ENCODE data around the gene SCARF2. TPM values are rescaled to one million over a fixed set of nuclear protein-coding genes. Genes with fewer than 3 reads are reported as not detected.
"Not testable (repeated sequence)": the region's sequence is repeated elsewhere in the genome, so short reads cannot be mapped to it uniquely, and the experiment has no call there.

SCARF2 gene
- polyA plus RNA-seq, 3 donors = 0.12 to 0.51 TPM; not detected in 1

- Histone ChIP-seq H4K20me1 (ENCODE audit: insufficient read depth, low read length) (no peaks in the 10 kb centered on the region), H3K4me2 (replicated peaks; ENCODE audit: extremely low read depth, low read length, poor library complexity, severe bottlenecking) (peak within 1 kb of the TSS; percentile 97), H3K27ac (ENCODE audit: low read depth in 1 of 2, low read length in 2 of 2) (peak within 1 kb of the TSS in 1 of 2 donors; percentile 79), H3K79me2 (ENCODE audit: insufficient read depth, low read length) (peaks cover 7% of the 10 kb centered on the region), H3K36me3 (replicated peaks in 1 of 2; ENCODE audit: control insufficient read depth in 1 of 2, insufficient read depth in 2 of 2, low read length in 2 of 2) (no peaks in the 10 kb centered on the region), H3K9ac (ENCODE audit: insufficient read depth, low read length, poor library complexity, severe bottlenecking) (peak within 1 kb of the TSS; percentile 77), H3K4me3 (replicated peaks in 1 of 3; ENCODE audit: low read depth in 2 of 3, low read length in 3 of 3) (peak within 1 kb of the TSS; percentile 43 to 89 (median 54)), H3K27me3 (ENCODE audit: control insufficient read depth in 2 of 2, insufficient read depth in 2 of 2, low read length in 2 of 2) (no peaks in the 10 kb centered on the region), H2AFZ (ENCODE audit: insufficient read depth, low read depth, low read length, poor library complexity, severe bottlenecking) (peak within 1 kb of the TSS; percentile 100), H3K4me1 (ENCODE audit: control insufficient read depth in 1 of 2, insufficient read depth in 2 of 2, low read length in 2 of 2) (peaks cover 25 to 27% of the 10 kb centered on the region in 2 donors), H3K9me3 (replicated peaks in 1 of 2; ENCODE audit: control insufficient read depth in 1 of 2, insufficient read depth in 1 of 2, low read length in 2 of 2) (peaks cover 0 to 5% of the 10 kb centered on the region in 2 donors)
- peak within 1 kb of the TSS; percentile 53 to 91 (median 79) for H3K27ac Mint-ChIP-seq
- TF ChIP-seq CTCF (IDR thresholded peaks at IDR 0.05) = no peak
- H3K4me1 Mint-ChIP-seq = peaks cover 31% of the 10 kb centered on the region
- peak within 1 kb of the TSS; percentile 88 to 91 for H3K4me3 Mint-ChIP-seq
- DNase-seq = peak; percentile 75 to 87 (median 85)
- WGBS (ENCODE audit: insufficient coverage) = under 1% methylated on average over 71 of the region's 71 CpGs
- peaks cover 0 to 2% of the 10 kb centered on the region in 2 donors for H3K36me3 Mint-ChIP-seq
- intact Hi-C loops (cut with micrococcal nuclease) = no loop called here
- peaks cover 0 to 6% (median 0%) of the 10 kb centered on the region in 3 donors for H3K27me3 Mint-ChIP-seq (ENCODE audit: low read depth in 3 of 3)
- peaks cover 0 to 6% (median 4%) of the 10 kb centered on the region in 7 donors for H3K9me3 Mint-ChIP-seq
These were observed 43.7 kb downstream of the SCARF2 start, which contains the start of gene ZNF74 for GRCh38 chr22:20393705-20394476. ZNF74 (plus strand) TSS chr22:20394151; CDS start chr22:20394629, 478 bp downstream.

GRCh38 chr22:20392983-20393704, 44.5 kb downstream of the SCARF2 start:
- H2AFZ ChIP-seq (ENCODE audit: insufficient read depth, low read depth, low read length, poor library complexity, severe bottlenecking) = peak overlapping the region; percentile 100
- H3K9ac ChIP-seq (ENCODE audit: insufficient read depth, low read length, poor library complexity, severe bottlenecking) = peak overlapping the region; percentile 77
- H3K4me3 ChIP-seq (replicated peaks in 1 of 3; ENCODE audit: low read depth in 2 of 3, low read length in 3 of 3) = peak overlapping the region; percentile 43 to 89 (median 54)
- H3K4me3 Mint-ChIP-seq = peak overlapping the region; percentile 88 to 91
- H3K9me3 ChIP-seq (replicated peaks in 1 of 2; ENCODE audit: control insufficient read depth in 1 of 2, insufficient read depth in 1 of 2, low read length in 2 of 2) = peaks cover 0 to 5% of the 10 kb centered on the region in 2 donors
- H3K27ac Mint-ChIP-seq = peak overlapping the region in 6 of 7 donors; percentile 74 to 91 (median 84)
- H3K79me2 ChIP-seq (ENCODE audit: insufficient read depth, low read length) = peaks cover 7% of the 10 kb centered on the region
- peak overlapping the region in 1 of 2 donors; percentile 79 for H3K27ac ChIP-seq (ENCODE audit: low read depth in 1 of 2, low read length in 2 of 2)
- no peak for DNase-seq
- H3K4me1 Mint-ChIP-seq = peaks cover 31% of the 10 kb centered on the region
- peak overlapping the region; percentile 97 for H3K4me2 ChIP-seq (replicated peaks; ENCODE audit: extremely low read depth, low read length, poor library complexity, severe bottlenecking)
- H3K36me3 Mint-ChIP-seq = peaks cover 0 to 2% of the 10 kb centered on the region in 2 donors
- H3K36me3 ChIP-seq (replicated peaks in 1 of 2; ENCODE audit: control insufficient read depth in 1 of 2, insufficient read depth in 2 of 2, low read length in 2 of 2) = no peaks in the 10 kb centered on the region
- H3K9me3 Mint-ChIP-seq = peaks cover 0 to 6% (median 4%) of the 10 kb centered on the region in 7 donors
- intact Hi-C loops (cut with micrococcal nuclease) = no loop called here
- no peaks in the 10 kb centered on the region for H4K20me1 ChIP-seq (ENCODE audit: insufficient read depth, low read length)
- H3K27me3 ChIP-seq (ENCODE audit: control insufficient read depth in 2 of 2, insufficient read depth in 2 of 2, low read length in 2 of 2) = no peaks in the 10 kb centered on the region
- H3K4me1 ChIP-seq (ENCODE audit: control insufficient read depth in 1 of 2, insufficient read depth in 2 of 2, low read length in 2 of 2) = peaks cover 25 to 27% of the 10 kb centered on the region in 2 donors
- peaks cover 0 to 6% (median 0%) of the 10 kb centered on the region in 3 donors for H3K27me3 Mint-ChIP-seq (ENCODE audit: low read depth in 3 of 3)
- no peak for TF ChIP-seq CTCF (IDR thresholded peaks at IDR 0.05)
- WGBS (ENCODE audit: insufficient coverage) = 86% methylated on average over 15 of the region's 23 CpGs

- H3K4me1 ChIP-seq (ENCODE audit: control insufficient read depth in 1 of 2, insufficient read depth in 2 of 2, low read length in 2 of 2) = peaks cover 25 to 27% of the 10 kb centered on the region in 2 donors
- H3K9ac ChIP-seq (ENCODE audit: insufficient read depth, low read length, poor library complexity, severe bottlenecking); H3K27ac ChIP-seq (ENCODE audit: low read depth in 1 of 2, low read length in 2 of 2); H3K9me3 Mint-ChIP-seq; H3K27me3 Mint-ChIP-seq (ENCODE audit: low read depth in 3 of 3); H3K36me3 ChIP-seq (replicated peaks in 1 of 2; ENCODE audit: control insufficient read depth in 1 of 2, insufficient read depth in 2 of 2, low read length in 2 of 2); H3K27ac Mint-ChIP-seq; H3K36me3 Mint-ChIP-seq; H4K20me1 ChIP-seq (ENCODE audit: insufficient read depth, low read length); H3K4me3 Mint-ChIP-seq; H3K27me3 ChIP-seq (ENCODE audit: control insufficient read depth in 2 of 2, insufficient read depth in 2 of 2, low read length in 2 of 2); H3K4me2 ChIP-seq (replicated peaks; ENCODE audit: extremely low read depth, low read length, poor library complexity, severe bottlenecking); H3K79me2 ChIP-seq (ENCODE audit: insufficient read depth, low read length); H3K9me3 ChIP-seq (replicated peaks in 1 of 2; ENCODE audit: control insufficient read depth in 1 of 2, insufficient read depth in 1 of 2, low read length in 2 of 2); intact Hi-C loops (cut with micrococcal nuclease); DNase-seq; H3K4me3 ChIP-seq (replicated peaks in 1 of 3; ENCODE audit: low read depth in 2 of 3, low read length in 3 of 3): not testable (repeated sequence)
- WGBS (ENCODE audit: insufficient coverage) = 97% methylated on average over 34 of the region's 53 CpGs
- H3K4me1 Mint-ChIP-seq = peaks cover 31% of the 10 kb centered on the region
- peak overlapping the region; percentile 100 for H2AFZ ChIP-seq (ENCODE audit: insufficient read depth, low read depth, low read length, poor library complexity, severe bottlenecking)
These were observed 45.2 kb downstream of the SCARF2 start for GRCh38 chr22:20392365-20392881.
